Osteocyte (in vitro differentiated cells): Measurements from ENCODE around the gene MEGF10. TPM values are rescaled to one million over a fixed set of nuclear protein-coding genes. Genes with fewer than 3 reads are reported as not detected.

Experiments
- DNase-seq: peaks from one replicate; pipeline ENCODE4 v3.0.0; 2021; ENCODE audit warnings: mixed read lengths; ENCODE audit not compliant: unreplicated experiment; ENCODE audit errors: extremely low spot score
- H3K27ac Mint-ChIP-seq: one replicate; pipeline ENCODE4 v1.8.0; 2021; ENCODE audit warnings: mild to moderate bottlenecking, mixed read lengths; ENCODE audit not compliant: unreplicated experiment
- H3K27me3 Mint-ChIP-seq: one replicate; pipeline ENCODE4 v1.8.0; 2021; ENCODE audit warnings: mixed read lengths; ENCODE audit not compliant: unreplicated experiment
- H3K36me3 Mint-ChIP-seq: one replicate; pipeline ENCODE4 v1.8.0; 2021; ENCODE audit warnings: mixed read lengths; ENCODE audit not compliant: unreplicated experiment
- H3K4me1 Mint-ChIP-seq: one replicate; pipeline ENCODE4 v1.8.0; 2021; ENCODE audit warnings: mixed read lengths; ENCODE audit not compliant: unreplicated experiment
- H3K4me3 Mint-ChIP-seq: one replicate; pipeline ENCODE4 v1.8.0; 2021; ENCODE audit warnings: mild to moderate bottlenecking, moderate library complexity, mixed read lengths; ENCODE audit not compliant: unreplicated experiment
- H3K9me3 Mint-ChIP-seq: one replicate; pipeline ENCODE4 v1.8.0; 2021; ENCODE audit warnings: mixed read lengths; ENCODE audit not compliant: unreplicated experiment
- total RNA-seq: library from RNA; stranded (reverse); gene quantifications from 2 replicates; pipeline ENCODE4 v1.2.1, GENCODE V29; 2021
- TF ChIP-seq, protein P1 (sequence below): fragments of 200-600 bp; sonication (generic); IDR thresholded peaks from 2 replicates; pipeline ENCODE4 v1.5.0; 2021; ENCODE audit warnings: antibody characterized with exemption, mild to moderate bottlenecking, moderate library complexity

Gene MEGF10
- total RNA-seq, 1 donor from 2014 or later, result 39.8 TPM

DNA sequence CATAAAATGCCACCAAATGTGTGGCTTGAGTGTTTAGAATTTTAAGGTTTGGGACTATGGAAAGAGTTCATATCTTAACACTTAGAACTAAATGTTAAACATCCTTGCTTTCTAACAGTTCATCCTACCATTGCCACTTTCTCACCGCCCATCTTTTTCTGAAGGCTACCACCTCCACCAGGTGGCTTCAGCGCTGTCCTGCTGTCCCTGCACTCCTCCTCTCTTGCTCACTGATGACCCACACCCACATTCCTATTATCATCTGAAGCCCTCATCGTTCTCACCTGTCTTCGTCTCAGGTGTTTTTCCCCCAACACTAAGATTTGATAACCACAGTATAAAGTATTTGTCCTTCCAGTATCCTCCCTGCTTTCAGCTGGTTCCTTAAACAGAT is 7.4 kb downstream of the MEGF10 start:
- Mint-ChIP-seq H3K36me3 (peaks cover 7% of the 10 kb centered on the region), H3K4me1 (peaks cover 42% of the 10 kb centered on the region), H3K27ac (no peak overlapping the region), H3K27me3 (no peaks in the 10 kb centered on the region), H3K4me3 (no peak overlapping the region), H3K9me3 (no peaks in the 10 kb centered on the region)
- TF ChIP-seq, protein P1, sequence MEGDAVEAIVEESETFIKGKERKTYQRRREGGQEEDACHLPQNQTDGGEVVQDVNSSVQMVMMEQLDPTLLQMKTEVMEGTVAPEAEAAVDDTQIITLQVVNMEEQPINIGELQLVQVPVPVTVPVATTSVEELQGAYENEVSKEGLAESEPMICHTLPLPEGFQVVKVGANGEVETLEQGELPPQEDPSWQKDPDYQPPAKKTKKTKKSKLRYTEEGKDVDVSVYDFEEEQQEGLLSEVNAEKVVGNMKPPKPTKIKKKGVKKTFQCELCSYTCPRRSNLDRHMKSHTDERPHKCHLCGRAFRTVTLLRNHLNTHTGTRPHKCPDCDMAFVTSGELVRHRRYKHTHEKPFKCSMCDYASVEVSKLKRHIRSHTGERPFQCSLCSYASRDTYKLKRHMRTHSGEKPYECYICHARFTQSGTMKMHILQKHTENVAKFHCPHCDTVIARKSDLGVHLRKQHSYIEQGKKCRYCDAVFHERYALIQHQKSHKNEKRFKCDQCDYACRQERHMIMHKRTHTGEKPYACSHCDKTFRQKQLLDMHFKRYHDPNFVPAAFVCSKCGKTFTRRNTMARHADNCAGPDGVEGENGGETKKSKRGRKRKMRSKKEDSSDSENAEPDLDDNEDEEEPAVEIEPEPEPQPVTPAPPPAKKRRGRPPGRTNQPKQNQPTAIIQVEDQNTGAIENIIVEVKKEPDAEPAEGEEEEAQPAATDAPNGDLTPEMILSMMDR, result no peak
- DNase-seq, result no peak

GRCh38 chr5:127298656-127299055 is 8.1 kb downstream of the MEGF10 start:
- no peaks in the 10 kb centered on the region for H3K27me3 Mint-ChIP-seq
- H3K36me3 Mint-ChIP-seq, result peaks cover 7% of the 10 kb centered on the region

DNA sequence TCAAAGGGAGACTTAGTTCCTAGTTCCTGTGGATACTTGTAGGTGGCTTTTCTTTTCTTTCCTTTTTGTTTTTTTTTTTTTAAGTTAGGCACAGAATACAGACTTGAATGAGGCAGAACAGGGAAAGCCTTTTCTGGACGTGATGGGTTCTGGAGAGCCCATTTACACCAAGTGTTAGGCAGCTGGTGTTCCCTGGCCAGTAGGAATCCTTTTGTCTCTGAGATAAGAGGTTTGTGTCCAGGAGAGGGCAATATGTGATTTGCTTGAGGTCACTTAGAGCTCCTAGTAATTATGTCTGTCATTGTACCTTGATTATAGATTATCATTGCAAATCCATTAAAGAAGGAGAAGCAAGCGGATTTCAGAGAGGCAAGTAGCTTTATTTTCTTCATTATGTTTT is 9.1 kb downstream of the MEGF10 start:
- no peak overlapping the region for H3K4me3 Mint-ChIP-seq
- no peak overlapping the region for H3K27ac Mint-ChIP-seq
- no peak for DNase-seq
- TF ChIP-seq, protein P1, result peak; percentile 33
- no peaks in the 10 kb centered on the region for H3K27me3 Mint-ChIP-seq
- H3K36me3 Mint-ChIP-seq, result peaks cover 7% of the 10 kb centered on the region
- no peaks in the 10 kb centered on the region for H3K9me3 Mint-ChIP-seq
- peaks cover 31% of the 10 kb centered on the region for H3K4me1 Mint-ChIP-seq

More at GRCh38 chr5:127298656-127299055, 8.1 kb downstream of the MEGF10 start:
- Mint-ChIP-seq H3K9me3 (no peaks in the 10 kb centered on the region), H3K27ac (no peak overlapping the region), H3K4me3 (no peak overlapping the region), H3K4me1 (peaks cover 35% of the 10 kb centered on the region)
- DNase-seq, result no peak
- TF ChIP-seq, protein P1, result no peak

- DNase-seq, result no peak
- Mint-ChIP-seq H3K27ac (no peak overlapping the region), H3K36me3 (peaks cover 7% of the 10 kb centered on the region), H3K4me1 (peaks cover 22% of the 10 kb centered on the region), H3K27me3 (no peaks in the 10 kb centered on the region), H3K9me3 (no peaks in the 10 kb centered on the region), H3K4me3 (no peak overlapping the region)
- TF ChIP-seq, protein P1, result no peak
Measured at GRCh38 chr5:127302509-127302908, 11.9 kb downstream of the MEGF10 start.

GRCh38 chr5:127303404-127303803 is 12.8 kb downstream of the MEGF10 start:
- no peaks in the 10 kb centered on the region for H3K27me3 Mint-ChIP-seq
- no peak overlapping the region for H3K27ac Mint-ChIP-seq
- H3K4me1 Mint-ChIP-seq, result peaks cover 22% of the 10 kb centered on the region
- DNase-seq, result no peak
- TF ChIP-seq, protein P1, result no peak
- no peak overlapping the region for H3K4me3 Mint-ChIP-seq
- H3K9me3 Mint-ChIP-seq, result peaks cover 3% of the 10 kb centered on the region
- peaks cover 13% of the 10 kb centered on the region for H3K36me3 Mint-ChIP-seq
